NCI-H526 (cell line): Measurements from ENCODE around the gene IGSF21.
"Not testable (repeated sequence)": the region's sequence is repeated elsewhere in the genome, so short reads cannot be mapped to it uniquely, and the experiment has no call there.

Source experiments
- DNase-seq, 2 experiments: peaks; one replicate each; lab custom pipeline; 2025; lab: John Stamatoyannopoulos, UW

Gene IGSF21

GRCh38 chr1:18144916-18145647 is 37.5 kb downstream of the IGSF21 start:
- no peak for DNase-seq

- DNase-seq, result no peak
These were observed 38.4 kb downstream of the IGSF21 start for GRCh38 chr1:18145851-18146618.

- no peak for DNase-seq
These were observed 39.3 kb downstream of the IGSF21 start for GRCh38 chr1:18146886-18147285.

- DNase-seq, result no peak
These were observed 40.1 kb downstream of the IGSF21 start for GRCh38 chr1:18147672-18148071.

GRCh38 chr1:18148461-18148860 is 40.9 kb downstream of the IGSF21 start:
- DNase-seq, result no peak

- DNase-seq, result no peak
These were observed 41.5 kb downstream of the IGSF21 start for GRCh38 chr1:18149027-18149641.

- DNase-seq, result no peak
These were observed 44.0 kb downstream of the IGSF21 start for GRCh38 chr1:18151436-18152122.

- DNase-seq, result no peak
These were observed 47.0 kb downstream of the IGSF21 start for GRCh38 chr1:18154430-18155194.

- DNase-seq, result no peak
These were observed 48.3 kb downstream of the IGSF21 start for GRCh38 chr1:18155881-18156385.

GRCh38 chr1:18157352-18157751 is 49.8 kb downstream of the IGSF21 start:
- no peak for DNase-seq

GRCh38 chr1:18157968-18158367 is 50.4 kb downstream of the IGSF21 start:
- DNase-seq, result no peak

- DNase-seq, result no peak
These were observed 51.1 kb downstream of the IGSF21 start for GRCh38 chr1:18158714-18159113.

GRCh38 chr1:18160290-18160942 is 52.8 kb downstream of the IGSF21 start:
- DNase-seq, result no peak

- no peak for DNase-seq
These were observed 54.1 kb downstream of the IGSF21 start for GRCh38 chr1:18161690-18162089.

- not testable (repeated sequence) for DNase-seq
These were observed 58.0 kb downstream of the IGSF21 start for GRCh38 chr1:18165640-18166039.

GRCh38 chr1:18166341-18166740 is 58.7 kb downstream of the IGSF21 start:
- DNase-seq, result no peak

GRCh38 chr1:18166929-18167328 is 59.3 kb downstream of the IGSF21 start:
- DNase-seq, result no peak

GRCh38 chr1:18170444-18170843 is 62.8 kb downstream of the IGSF21 start:
- no peak for DNase-seq

GRCh38 chr1:18174037-18174436 is 66.4 kb downstream of the IGSF21 start:
- DNase-seq, result no peak

GRCh38 chr1:18175051-18175450 is 67.5 kb downstream of the IGSF21 start:
- DNase-seq, result no peak
